ENCODE results near the gene HEMK1. TPM values are rescaled to one million over a fixed set of nuclear protein-coding genes. Genes with fewer than 3 reads are reported as not detected.
A peak's percentile ranks its signal among the peaks of the same experiment; 100 is the strongest.

HEMK1 gene, protein sequence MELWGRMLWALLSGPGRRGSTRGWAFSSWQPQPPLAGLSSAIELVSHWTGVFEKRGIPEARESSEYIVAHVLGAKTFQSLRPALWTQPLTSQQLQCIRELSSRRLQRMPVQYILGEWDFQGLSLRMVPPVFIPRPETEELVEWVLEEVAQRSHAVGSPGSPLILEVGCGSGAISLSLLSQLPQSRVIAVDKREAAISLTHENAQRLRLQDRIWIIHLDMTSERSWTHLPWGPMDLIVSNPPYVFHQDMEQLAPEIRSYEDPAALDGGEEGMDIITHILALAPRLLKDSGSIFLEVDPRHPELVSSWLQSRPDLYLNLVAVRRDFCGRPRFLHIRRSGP
- 10 to 100 TPM; 20.5 to 29.3 (median 28.2) TPM for total RNA-seq
- 21.7 TPM for total RNA-seq (2013)

- Mint-ChIP-seq H3K4me1 (peaks cover 42 to 74% of the 10 kb centered on the region in 2 donors), H3K9me3 (no peaks in the 10 kb centered on the region), H3K27ac (peak within 1 kb of the TSS; percentile 95 to 96), H3K4me3 (peak within 1 kb of the TSS; percentile 96), H3K36me3 (no peaks in the 10 kb centered on the region), H3K27me3 (ENCODE audit: low read depth in 2 of 2) (no peaks in the 10 kb centered on the region)
- peaks cover 3% of the 10 kb centered on the region for H3K36me3 ChIP-seq (ENCODE audit: control insufficient read depth, insufficient read depth, low read length)
- ATAC-seq (peak; percentile 68 to 84 (median 70)), DNase-seq (peak; percentile 90 to 96)
- H3K4me3 ChIP-seq (ENCODE audit: low read length): peak within 1 kb of the TSS; percentile 67
- H3K9me3 ChIP-seq (ENCODE audit: control insufficient read depth, insufficient read depth, low read length): no peaks in the 10 kb centered on the region
- no peaks in the 10 kb centered on the region for H3K27me3 ChIP-seq (ENCODE audit: control insufficient read depth, insufficient read depth, low read length)
- H3K27ac ChIP-seq (ENCODE audit: low read length): peak within 1 kb of the TSS; percentile 88
- peaks cover 66% of the 10 kb centered on the region for H3K4me1 ChIP-seq (ENCODE audit: control insufficient read depth, insufficient read depth, low read length)
- TF ChIP-seq CTCF (IDR thresholded peaks at IDR 0.05): no peak
- 0% methylated on average over 55 of the region's 55 CpGs for WGBS (ENCODE audit: insufficient coverage)
- intact Hi-C loops (cut with micrococcal nuclease): no loop called here
Observed at GRCh38 chr3:50568947-50569749, at the start of gene HEMK1. Gene HEMK1, plus strand, starts transcription at chr3:50569522. Its CDS starts 1,583 bp downstream, at chr3:50571105.

- DNase-seq (no peak), ATAC-seq (no peak)
- H3K27ac Mint-ChIP-seq: no peak overlapping the region
- intact Hi-C loops (cut with micrococcal nuclease): no loop called here
- H3K9me3 ChIP-seq (ENCODE audit: control insufficient read depth, insufficient read depth, low read length): no peaks in the 10 kb centered on the region
- no peak overlapping the region for H3K4me3 Mint-ChIP-seq
- no peak for TF ChIP-seq CTCF (IDR thresholded peaks at IDR 0.05)
- peaks cover 14% of the 10 kb centered on the region for H3K4me1 ChIP-seq (ENCODE audit: control insufficient read depth, insufficient read depth, low read length)
- H3K27ac ChIP-seq (ENCODE audit: low read length): no peak overlapping the region
- WGBS (ENCODE audit: insufficient coverage): 88% methylated on average over 3 of the region's 3 CpGs
- H3K36me3 Mint-ChIP-seq: no peaks in the 10 kb centered on the region
- H3K9me3 Mint-ChIP-seq: no peaks in the 10 kb centered on the region
- H3K27me3 Mint-ChIP-seq (ENCODE audit: low read depth in 2 of 2): no peaks in the 10 kb centered on the region
- H3K27me3 ChIP-seq (ENCODE audit: control insufficient read depth, insufficient read depth, low read length): no peaks in the 10 kb centered on the region
- peaks cover 16 to 25% of the 10 kb centered on the region in 2 donors for H3K4me1 Mint-ChIP-seq
- H3K36me3 ChIP-seq (ENCODE audit: control insufficient read depth, insufficient read depth, low read length): no peaks in the 10 kb centered on the region
- no peak overlapping the region for H3K4me3 ChIP-seq (ENCODE audit: low read length)
Observed at GRCh38 chr3:50520849-50521248, 48.5 kb upstream of the HEMK1 start.

GRCh38 chr3:50521572-50521971 is 47.8 kb upstream of the HEMK1 start:
- H3K27me3 Mint-ChIP-seq (ENCODE audit: low read depth in 2 of 2): no peaks in the 10 kb centered on the region
- no peaks in the 10 kb centered on the region for H3K36me3 Mint-ChIP-seq
- WGBS (ENCODE audit: insufficient coverage): 93% methylated on average over 5 of the region's 5 CpGs

More at GRCh38 chr3:50521572-50521971, 47.8 kb upstream of the HEMK1 start:
- no peaks in the 10 kb centered on the region for H3K36me3 ChIP-seq (ENCODE audit: control insufficient read depth, insufficient read depth, low read length)
- Mint-ChIP-seq H3K4me3 (no peak overlapping the region), H3K27ac (no peak overlapping the region), H3K4me1 (peaks cover 12 to 18% of the 10 kb centered on the region in 2 donors), H3K9me3 (no peaks in the 10 kb centered on the region)
- H3K9me3 ChIP-seq (ENCODE audit: control insufficient read depth, insufficient read depth, low read length): no peaks in the 10 kb centered on the region
- H3K27me3 ChIP-seq (ENCODE audit: control insufficient read depth, insufficient read depth, low read length): no peaks in the 10 kb centered on the region
- TF ChIP-seq CTCF (IDR thresholded peaks at IDR 0.05): no peak
- no peak overlapping the region for H3K4me3 ChIP-seq (ENCODE audit: low read length)
- DNase-seq (no peak), ATAC-seq (no peak)
- no peak overlapping the region for H3K27ac ChIP-seq (ENCODE audit: low read length)
- H3K4me1 ChIP-seq (ENCODE audit: control insufficient read depth, insufficient read depth, low read length): peaks cover 7% of the 10 kb centered on the region
- intact Hi-C loops (cut with micrococcal nuclease): no loop called here

Measured in natural killer cell (primary cell).